Keratinocyte (primary cell): ENCODE results near the gene LCOR.

Experiments
- CTCF ChIP-seq, 3 experiments: IDR thresholded peaks in 1 of 3; conservative IDR thresholded peaks in 1 of 3; optimal IDR thresholded peaks in 1 of 3; 2 replicates in 2 of 3; 3 replicates in 1 of 3; pipeline versions ENCODE3 to v1.5.1; 2011; ENCODE audit warnings: low read length in 3 of 3, mild to moderate bottlenecking in 3 of 3, moderate library complexity in 2 of 3, control low read depth in 1 of 3, inconsistent platforms in 1 of 3; ENCODE audit not compliant: insufficient read depth in 2 of 3; ENCODE audit errors: extremely low read depth in 1 of 3
- EZH2 ChIP-seq: IDR thresholded peaks from one replicate; pipeline ENCODE4 v1.6.1; 2012; ENCODE audit warnings: inconsistent platforms, mild to moderate bottlenecking, low read length, moderate library complexity

GRCh38 chr10:96873756-96874467, 41.8 kb downstream of the LCOR start:
- no peak for TF ChIP-seq CTCF (optimal IDR thresholded peaks at IDR 0.05 in 1 of 3, IDR thresholded peaks at IDR 0.05 in 1 of 3, conservative IDR thresholded peaks at IDR 0.05 in 1 of 3; ENCODE audit: extremely low read depth in 1 of 3, insufficient read depth in 2 of 3, low read length in 3 of 3)
- TF ChIP-seq EZH2: no peak
